ENCODE results near the gene ALPL. TPM values are rescaled to one million over a fixed set of nuclear protein-coding genes. Genes with fewer than 3 reads are reported as not detected.

The ALPL gene
- total RNA-seq, 1 donor from 2014 or later = 16.7 TPM

DNA sequence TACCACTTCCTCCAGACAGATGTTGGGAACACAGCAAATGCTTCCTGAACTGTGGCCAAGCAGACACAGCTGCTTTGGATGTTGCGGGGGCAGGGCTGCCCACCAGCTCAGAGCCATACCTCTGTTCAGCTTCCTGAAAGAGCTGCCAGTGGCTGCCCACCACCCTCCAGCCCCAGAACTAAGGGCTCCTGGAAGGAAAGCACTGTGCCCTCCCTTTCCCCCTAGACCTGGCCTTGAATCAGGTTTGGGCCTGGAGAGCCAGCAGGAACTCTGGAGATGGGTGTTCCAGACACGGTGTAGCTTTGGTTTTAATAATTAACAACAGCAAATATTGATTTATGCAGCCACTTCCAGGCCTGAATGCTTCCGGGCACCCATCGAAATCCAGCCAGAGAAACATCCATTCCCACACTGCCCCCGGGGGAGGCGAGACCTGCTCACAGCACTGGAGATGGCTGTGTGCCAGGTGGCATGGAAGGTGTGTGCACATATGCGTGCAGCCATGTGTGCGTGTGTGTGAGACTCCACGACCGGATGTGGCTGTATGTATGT lies 114.3 kb downstream of the ALPL start:
- Mint-ChIP-seq H3K36me3 (ENCODE audit: low read depth) (no peaks in the 10 kb centered on the region), H3K27me3 (ENCODE audit: low read depth) (peaks cover 17% of the 10 kb centered on the region), H3K9me3 (no peaks in the 10 kb centered on the region), H3K4me3 (no peak overlapping the region), H3K27ac (ENCODE audit: unreplicated experiment) (no peak overlapping the region), H3K4me1 (peaks cover 9% of the 10 kb centered on the region)
- no peak for DNase-seq (ENCODE audit: low read depth, low spot score)
- TF ChIP-seq, protein P1, sequence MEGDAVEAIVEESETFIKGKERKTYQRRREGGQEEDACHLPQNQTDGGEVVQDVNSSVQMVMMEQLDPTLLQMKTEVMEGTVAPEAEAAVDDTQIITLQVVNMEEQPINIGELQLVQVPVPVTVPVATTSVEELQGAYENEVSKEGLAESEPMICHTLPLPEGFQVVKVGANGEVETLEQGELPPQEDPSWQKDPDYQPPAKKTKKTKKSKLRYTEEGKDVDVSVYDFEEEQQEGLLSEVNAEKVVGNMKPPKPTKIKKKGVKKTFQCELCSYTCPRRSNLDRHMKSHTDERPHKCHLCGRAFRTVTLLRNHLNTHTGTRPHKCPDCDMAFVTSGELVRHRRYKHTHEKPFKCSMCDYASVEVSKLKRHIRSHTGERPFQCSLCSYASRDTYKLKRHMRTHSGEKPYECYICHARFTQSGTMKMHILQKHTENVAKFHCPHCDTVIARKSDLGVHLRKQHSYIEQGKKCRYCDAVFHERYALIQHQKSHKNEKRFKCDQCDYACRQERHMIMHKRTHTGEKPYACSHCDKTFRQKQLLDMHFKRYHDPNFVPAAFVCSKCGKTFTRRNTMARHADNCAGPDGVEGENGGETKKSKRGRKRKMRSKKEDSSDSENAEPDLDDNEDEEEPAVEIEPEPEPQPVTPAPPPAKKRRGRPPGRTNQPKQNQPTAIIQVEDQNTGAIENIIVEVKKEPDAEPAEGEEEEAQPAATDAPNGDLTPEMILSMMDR (conservative IDR thresholded peaks at IDR 0.05) = no peak

DNA sequence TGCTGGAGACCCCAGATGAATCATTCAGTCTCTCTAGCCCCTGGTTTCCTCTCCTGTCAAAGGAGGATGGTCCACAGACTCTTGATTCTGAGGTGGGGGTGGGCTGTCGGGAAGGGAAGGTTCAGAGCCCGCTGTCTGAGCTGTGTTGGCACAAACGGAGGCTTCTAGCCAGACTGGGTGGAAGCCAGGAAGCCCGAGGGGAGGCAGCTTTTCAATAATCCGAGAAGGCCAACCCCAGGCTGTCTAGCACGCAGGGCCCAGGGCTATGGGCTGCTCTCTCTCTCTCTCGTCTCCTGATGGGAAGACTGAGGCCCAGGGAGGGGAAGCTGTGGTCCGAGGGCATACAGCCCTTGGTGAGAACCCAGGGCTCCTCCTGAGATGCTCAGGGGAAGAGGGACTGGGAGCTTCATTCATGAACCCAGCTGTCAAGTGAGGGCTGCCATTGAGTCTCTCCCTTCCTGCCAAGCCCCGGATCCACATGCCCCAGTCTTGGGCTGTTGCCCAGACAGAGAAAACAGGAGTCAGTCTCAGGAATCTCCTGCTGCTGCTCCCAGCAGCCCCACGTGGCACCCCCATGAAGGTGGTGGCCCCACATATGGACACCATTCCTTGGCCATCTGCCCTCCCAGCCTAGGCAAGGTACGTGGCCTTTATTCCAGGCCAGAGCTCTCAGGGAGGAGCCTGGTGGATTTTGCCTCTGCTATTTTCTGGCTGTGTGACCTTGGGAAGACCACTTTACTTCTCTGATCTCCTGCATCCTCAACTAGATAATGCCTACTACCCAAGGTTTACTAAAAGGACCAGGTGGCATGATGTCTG lies 115.6 kb downstream of the ALPL start:
- no peak overlapping the region for H3K4me3 Mint-ChIP-seq
- no peaks in the 10 kb centered on the region for H3K36me3 Mint-ChIP-seq (ENCODE audit: low read depth)
- peaks cover 9% of the 10 kb centered on the region for H3K4me1 Mint-ChIP-seq
- H3K9me3 Mint-ChIP-seq = no peaks in the 10 kb centered on the region
- peaks cover 17% of the 10 kb centered on the region for H3K27me3 Mint-ChIP-seq (ENCODE audit: low read depth)
- no peak for DNase-seq (ENCODE audit: low read depth, low spot score)
- TF ChIP-seq, protein P1 (conservative IDR thresholded peaks at IDR 0.05) = no peak
- no peak overlapping the region for H3K27ac Mint-ChIP-seq (ENCODE audit: unreplicated experiment)

DNA sequence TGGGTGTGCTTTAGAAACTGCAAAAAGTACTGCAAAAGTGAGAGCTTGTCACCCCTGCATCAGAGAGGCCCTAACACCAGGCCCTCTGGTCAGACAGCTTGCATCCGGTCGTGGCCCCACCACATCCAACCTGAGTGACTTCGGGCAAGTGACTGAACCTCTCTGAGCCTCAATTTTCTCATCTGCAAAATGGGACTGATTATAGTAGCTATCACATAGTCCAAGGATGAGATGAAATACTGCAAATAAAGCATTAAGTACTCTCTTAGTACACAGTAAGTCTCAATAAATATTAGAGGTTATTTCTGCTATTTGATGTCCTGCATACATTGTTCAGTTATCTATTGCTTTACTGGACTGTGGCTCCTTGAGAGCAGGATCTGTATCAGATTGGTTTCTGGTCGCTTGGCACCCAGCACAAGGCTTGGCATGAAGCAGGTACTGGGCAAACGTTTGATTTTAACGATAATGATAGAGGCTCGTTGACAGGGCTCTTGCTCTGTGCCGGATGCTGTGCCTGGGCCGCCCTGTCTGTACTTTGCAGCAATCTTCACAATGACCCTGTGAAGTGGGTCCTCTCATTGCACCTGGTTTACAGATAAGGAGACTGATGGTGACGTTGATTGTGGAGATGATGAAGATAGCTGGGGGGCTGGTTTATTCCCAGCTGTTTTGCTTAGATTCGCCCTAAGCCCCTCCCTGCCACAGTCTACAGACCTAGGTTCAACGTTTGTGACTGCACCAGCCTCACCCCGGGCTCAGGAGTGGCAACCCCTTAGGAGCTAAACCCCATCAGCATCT lies 116.4 kb downstream of the ALPL start:
- peaks cover 9% of the 10 kb centered on the region for H3K4me1 Mint-ChIP-seq
- DNase-seq (ENCODE audit: low read depth, low spot score) = no peak
- TF ChIP-seq, protein P1 (conservative IDR thresholded peaks at IDR 0.05) = no peak
- peaks cover 17% of the 10 kb centered on the region for H3K27me3 Mint-ChIP-seq (ENCODE audit: low read depth)
- H3K9me3 Mint-ChIP-seq = no peaks in the 10 kb centered on the region
- no peak overlapping the region for H3K4me3 Mint-ChIP-seq
- H3K27ac Mint-ChIP-seq (ENCODE audit: unreplicated experiment) = no peak overlapping the region
- no peaks in the 10 kb centered on the region for H3K36me3 Mint-ChIP-seq (ENCODE audit: low read depth)

DNA sequence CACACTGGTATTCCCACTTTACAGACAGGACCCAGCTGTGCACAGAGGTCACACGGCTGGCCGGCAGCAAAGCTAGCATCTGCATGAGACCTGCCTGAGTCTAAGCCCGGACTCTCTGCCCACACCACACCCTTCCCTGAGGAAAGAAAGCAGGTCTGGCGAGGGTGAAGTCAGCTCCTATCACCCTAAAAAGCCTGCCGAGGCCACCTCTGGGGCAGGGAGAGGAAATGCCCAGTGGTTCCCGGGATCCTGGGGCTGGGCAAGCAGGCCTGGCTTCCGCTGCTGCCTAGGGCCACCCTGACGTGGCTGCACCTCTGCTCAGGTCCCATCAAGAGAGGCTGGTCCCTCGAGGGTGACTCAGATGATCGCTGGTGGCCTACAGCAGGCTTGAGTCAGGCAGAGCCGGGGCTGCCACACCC lies 117.7 kb downstream of the ALPL start:
- H3K27ac Mint-ChIP-seq (ENCODE audit: unreplicated experiment) = no peak overlapping the region
- DNase-seq (ENCODE audit: low read depth, low spot score) = no peak
- H3K27me3 Mint-ChIP-seq (ENCODE audit: low read depth) = peaks cover 7% of the 10 kb centered on the region
- peaks cover 4% of the 10 kb centered on the region for H3K4me1 Mint-ChIP-seq
- TF ChIP-seq, protein P1 (conservative IDR thresholded peaks at IDR 0.05) = no peak
- H3K9me3 Mint-ChIP-seq = no peaks in the 10 kb centered on the region
- H3K4me3 Mint-ChIP-seq = no peak overlapping the region
- H3K36me3 Mint-ChIP-seq (ENCODE audit: low read depth) = no peaks in the 10 kb centered on the region

Other genes with a start within 250 kb of the ALPL start
- 38.3 and 40.3 TPM in 2 replicates for gene ECE1, start 219.0 kb upstream of the ALPL start, total RNA-seq
- 18.5 and 19.2 TPM in 2 replicates for gene NBPF3, start 69.3 kb upstream of the ALPL start, total RNA-seq
- 5.3 and 7.4 TPM in 2 replicates for gene RAP1GAP, start 159.9 kb downstream of the ALPL start, total RNA-seq